Endometrial microvascular endothelial cells (primary cell): Measurements from ENCODE around the gene PDCD4. TPM values are rescaled to one million over a fixed set of nuclear protein-coding genes. Genes with fewer than 3 reads are reported as not detected.
"Not testable (repeated sequence)": the region's sequence is repeated elsewhere in the genome, so short reads cannot be mapped to it uniquely, and the experiment has no call there.

Experiments
- in situ Hi-C: cut with HindIII; loops from 2 replicates; pipeline ENCODE4 v1.10.0; 2017; ENCODE audit warnings: low sequenced_read_pairs, low pct_unique_long_range_greater_than_20kb; ENCODE audit errors: inconsistent ontology term
- total RNA-seq: library from RNA; depleted of rRNA; stranded (reverse); fragments of >200 nt; gene quantifications from one replicate; pipeline ENCODE4 v1.2.3, GENCODE V29; 2015; ENCODE audit errors: inconsistent ontology term

Gene PDCD4
- total RNA-seq, 1 donor from 2014 or later = 18.7 TPM

DNA sequence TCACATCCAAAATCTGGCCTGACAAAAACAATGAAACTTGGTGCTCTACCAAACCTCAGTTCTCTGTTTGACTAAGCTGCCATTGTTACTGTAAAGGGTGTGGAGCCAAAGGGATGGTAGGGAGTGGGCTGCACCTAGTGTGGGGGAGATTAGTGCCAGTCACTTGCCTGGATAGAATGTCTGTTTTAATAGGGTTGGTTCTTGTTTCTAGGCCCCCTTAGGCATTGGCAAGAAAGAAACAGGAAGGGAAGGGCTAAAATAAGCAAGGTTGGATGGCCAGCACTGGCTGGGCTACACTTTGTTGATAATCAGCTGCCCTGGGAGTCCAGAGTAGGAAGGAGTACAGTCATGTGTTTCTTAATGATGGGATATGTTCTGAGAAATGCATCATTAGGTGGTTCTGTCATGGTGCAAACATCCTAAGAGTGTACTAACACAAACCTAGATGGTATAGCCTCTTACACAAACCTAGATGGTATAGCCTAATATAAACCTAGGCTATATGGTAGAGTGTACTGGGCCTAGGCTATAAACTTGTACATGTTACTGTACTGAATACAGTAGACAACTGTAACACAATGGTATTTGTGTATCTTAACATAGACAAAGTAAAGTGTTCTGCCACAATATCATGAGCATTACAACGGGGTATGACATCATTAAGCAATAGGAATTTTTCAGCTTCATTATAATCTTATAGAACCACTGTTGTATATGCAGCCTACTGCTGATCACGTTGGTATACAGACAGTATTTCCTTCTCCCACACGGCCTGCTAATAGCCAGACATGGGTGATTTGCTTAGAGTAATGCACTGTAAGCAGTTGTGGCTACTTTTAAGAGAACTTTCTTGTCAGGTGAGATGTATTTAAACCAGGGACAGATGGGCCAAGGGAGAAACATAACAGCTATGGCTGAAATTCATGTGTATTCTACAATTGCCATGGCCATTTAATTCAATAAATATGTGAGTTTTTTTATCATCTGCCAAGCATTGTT is 31.9 kb downstream of the PDCD4 start:
- in situ Hi-C loops = no loop called here

DNA sequence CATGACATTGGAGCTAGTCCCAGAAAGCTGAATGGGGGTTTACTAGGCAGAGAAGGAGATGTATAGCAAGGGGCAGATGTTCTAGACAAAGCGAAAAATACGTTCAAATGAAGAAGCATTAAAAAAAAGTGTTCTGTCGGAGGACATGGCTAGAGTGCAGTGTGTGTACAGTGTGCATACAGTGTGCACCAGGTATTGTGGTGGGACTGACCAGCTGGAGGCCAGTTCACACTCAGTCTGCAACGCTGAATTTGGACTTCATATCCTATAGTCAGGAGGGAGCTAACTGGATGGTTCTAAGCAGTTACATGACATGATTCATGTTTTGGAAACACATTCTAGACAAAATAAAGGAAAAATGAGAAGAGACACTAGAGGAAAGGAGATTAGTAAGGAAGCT is 38.4 kb downstream of the PDCD4 start:
- in situ Hi-C loops = no loop called here

DNA sequence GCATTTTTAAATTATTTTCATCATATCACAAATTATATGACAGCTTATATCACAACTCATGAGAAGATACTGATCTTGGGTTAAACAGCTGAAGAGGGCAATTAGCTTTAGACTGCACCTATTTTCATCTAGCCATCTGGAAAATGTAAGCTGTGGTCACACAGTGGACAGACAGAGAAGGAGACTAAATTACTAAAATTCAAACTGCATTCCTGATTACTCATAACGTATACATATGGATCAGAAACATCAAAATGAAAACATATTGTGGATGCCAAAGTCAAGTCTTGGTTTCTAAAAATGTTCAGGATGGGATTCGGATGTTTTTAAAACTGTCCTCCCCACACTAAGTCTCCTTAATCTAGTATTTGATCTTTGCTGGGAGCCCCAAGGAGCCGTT is 40.6 kb downstream of the PDCD4 start:
- in situ Hi-C loops = no loop called here

DNA sequence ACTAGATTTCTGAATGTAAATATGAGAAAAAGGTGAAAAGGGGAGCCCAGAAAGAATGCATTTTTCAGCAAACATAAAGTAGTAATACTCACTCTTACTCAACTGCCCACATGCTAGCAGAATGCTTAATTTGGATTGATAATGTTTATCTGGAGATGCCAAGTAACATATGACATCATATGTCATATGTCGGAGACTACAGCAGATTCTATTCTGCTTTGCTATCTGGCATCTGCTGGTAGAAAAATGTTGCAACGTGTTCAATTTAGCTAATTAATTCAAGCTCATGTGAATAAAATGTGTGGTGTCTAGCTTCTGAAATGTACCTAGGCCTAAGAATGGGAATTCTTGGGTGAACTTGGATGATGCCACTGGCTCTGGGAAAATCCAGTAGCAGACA is 42.7 kb downstream of the PDCD4 start:
- in situ Hi-C loops = no loop called here

DNA sequence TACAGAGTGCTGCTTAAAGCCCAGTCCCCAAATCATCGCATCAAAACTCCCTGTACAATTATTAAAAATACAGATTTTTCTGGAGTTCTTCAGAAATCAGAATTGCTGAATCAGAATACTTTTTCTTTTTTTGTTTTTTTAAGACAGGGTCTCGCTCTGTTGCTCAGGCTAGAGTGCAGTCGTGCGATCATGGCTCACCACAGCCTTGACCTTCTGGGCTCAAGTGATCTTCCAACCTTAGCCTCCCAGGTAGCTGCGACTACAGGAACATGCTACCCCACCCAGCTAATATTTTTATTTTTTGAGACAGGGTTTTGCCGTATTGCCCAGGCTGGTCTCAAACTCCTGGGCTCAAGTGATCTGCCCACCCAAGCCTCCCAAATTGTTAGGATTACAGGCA is 43.3 kb downstream of the PDCD4 start:
- in situ Hi-C loops = no loop called here

DNA sequence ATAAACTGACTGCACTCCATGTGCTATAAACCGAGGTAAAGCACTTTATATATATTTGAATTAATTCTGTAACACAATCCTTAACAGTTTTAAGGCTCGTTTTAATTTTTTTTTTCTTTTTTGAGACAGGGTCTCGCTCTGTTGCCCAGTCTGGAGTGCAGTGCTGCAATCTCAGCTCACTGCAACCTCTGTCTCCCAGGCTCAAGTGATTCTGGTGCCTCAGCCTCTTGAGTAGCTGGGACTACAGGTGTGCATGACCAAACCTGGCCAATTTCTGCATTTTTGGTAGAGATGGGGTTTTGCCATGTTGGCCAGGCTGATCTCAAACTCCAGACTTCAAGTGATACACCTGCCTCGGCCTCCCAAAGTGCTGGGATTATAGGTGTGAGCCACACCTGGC is 43.9 kb downstream of the PDCD4 start:
- in situ Hi-C loops = not testable (repeated sequence)

DNA sequence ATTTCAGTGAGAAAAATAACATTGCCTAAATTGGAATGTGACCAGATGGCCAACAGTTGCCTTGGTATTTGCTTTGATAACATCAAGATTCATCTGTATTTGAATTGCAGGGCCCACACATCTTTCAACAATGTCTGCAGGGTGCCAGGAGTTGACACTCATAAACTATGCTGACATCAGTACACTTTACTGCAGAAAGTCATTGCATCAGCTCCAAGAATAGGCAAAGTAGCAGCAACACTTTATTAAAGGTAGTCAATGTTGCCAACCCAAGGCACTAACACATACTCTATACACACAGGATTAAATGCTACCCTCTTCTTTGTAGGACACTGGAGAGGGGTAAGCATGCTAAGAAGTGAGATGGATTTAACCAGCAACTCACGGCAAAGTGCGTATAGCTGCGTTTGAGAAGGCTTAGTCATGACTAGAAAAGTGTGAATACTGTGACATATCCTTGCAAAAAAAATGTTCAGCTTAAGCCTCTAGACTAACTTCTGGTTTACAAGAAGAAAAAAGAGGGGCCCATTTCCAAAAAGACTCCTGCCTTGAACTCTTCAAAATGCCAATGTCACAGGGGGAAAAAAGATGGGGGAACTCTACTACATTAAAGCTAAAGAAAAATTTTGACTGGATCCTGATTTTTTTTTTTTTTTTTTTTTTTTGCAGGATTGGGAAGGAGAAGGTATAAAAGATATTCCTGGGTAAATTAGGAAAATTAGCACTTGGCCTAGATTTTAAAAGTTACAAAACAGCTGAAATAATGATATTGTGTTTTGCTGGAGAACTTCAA is 45.0 kb downstream of the PDCD4 start:
- in situ Hi-C loops = no loop called here

DNA sequence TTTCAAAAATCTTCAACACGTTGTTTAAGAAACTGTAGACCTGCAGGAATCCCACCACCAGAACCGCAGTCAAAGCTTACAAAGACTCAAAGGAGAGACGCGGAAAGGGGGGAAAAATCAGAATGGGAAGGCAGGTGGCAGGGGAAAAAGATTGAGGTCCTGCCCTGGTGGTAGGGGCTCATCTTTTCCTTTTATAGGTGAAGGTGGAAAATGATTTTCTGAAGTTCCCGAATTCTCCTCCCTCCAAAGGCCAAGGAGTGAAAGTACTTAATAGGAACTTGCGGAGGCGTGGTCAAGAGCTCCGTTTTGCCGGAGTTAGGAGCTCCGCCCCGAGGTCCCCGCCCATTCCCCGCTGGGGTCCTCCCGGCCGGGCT is 46.5 kb downstream of the PDCD4 start:
- in situ Hi-C loops = no loop called here

DNA sequence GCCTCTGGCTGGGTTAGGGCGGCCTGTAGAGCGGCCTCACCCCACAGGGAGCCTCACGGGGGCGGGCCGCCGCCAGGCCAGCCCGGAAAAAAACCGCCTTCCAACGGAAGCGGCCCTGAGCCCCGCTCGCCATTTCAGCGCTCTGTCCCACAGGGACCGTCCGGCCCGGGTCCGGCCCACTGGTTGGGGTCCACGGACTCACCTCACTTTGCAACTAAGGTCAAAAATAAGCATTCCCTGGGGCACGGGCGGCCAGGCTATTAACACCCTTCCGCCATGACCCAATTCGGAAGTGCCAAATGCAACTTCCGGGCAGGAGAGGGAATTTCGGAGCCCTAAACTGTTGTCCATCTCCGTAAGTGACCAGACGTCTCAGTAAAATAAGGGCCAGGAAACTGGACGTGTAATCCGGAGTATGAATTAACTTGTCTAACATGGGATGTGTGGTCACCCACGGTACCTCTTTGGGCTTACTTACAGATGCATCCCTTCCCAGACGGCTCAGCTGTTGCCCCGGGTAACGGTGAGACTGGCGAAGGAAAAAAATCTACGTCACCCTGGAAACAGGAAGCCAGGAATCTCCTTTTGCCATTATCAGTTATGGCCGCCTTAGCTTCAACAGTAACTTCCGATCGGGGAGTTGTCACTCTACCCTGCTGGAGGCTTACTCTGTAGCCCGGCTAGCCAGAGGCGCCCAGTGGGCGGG is 47.1 kb downstream of the PDCD4 start, which contains the start of gene BBIP1:
Gene BBIP1, minus strand, starts transcription at position 538 of the 706 bp plus-strand sequence. CDS start 1,023 bp downstream, outside the sequence.
- in situ Hi-C loops = no loop called here

DNA sequence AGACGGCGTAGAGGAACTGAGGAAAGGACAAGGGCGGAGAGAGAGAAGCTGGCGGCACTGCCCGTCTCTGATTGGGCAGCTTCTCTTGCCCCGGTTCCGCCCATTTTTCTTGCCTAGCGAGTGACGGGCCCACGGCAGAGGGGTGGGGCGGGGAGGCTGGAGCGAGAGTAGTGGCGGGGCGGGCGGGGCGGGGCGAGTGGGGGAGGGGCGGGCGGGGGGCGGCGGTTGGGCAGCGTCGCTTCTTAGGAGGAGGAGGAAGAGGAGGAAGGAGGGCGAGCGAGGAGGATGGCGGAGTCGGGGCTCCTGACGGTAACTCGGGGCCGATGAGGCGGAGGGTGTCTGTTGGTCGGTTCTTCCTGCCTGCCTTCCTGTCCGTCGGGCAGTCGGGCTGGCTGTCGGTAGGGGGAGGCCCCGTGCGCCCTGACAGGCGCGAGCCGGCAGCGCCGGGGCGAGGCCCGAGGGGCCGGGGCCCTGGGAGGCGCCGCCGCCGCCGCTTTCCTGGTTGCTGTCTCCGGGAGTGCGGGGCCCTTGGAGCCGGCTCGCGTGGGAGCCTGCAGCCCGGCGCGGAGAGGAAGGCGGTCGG is 47.7 kb downstream of the PDCD4 start, which contains the start of gene SHOC2:
Gene SHOC2, plus strand, starts transcription at position 256 of the 583 bp plus-strand sequence. CDS start 44,755 bp downstream, outside the sequence.
- in situ Hi-C loops = no loop called here

DNA sequence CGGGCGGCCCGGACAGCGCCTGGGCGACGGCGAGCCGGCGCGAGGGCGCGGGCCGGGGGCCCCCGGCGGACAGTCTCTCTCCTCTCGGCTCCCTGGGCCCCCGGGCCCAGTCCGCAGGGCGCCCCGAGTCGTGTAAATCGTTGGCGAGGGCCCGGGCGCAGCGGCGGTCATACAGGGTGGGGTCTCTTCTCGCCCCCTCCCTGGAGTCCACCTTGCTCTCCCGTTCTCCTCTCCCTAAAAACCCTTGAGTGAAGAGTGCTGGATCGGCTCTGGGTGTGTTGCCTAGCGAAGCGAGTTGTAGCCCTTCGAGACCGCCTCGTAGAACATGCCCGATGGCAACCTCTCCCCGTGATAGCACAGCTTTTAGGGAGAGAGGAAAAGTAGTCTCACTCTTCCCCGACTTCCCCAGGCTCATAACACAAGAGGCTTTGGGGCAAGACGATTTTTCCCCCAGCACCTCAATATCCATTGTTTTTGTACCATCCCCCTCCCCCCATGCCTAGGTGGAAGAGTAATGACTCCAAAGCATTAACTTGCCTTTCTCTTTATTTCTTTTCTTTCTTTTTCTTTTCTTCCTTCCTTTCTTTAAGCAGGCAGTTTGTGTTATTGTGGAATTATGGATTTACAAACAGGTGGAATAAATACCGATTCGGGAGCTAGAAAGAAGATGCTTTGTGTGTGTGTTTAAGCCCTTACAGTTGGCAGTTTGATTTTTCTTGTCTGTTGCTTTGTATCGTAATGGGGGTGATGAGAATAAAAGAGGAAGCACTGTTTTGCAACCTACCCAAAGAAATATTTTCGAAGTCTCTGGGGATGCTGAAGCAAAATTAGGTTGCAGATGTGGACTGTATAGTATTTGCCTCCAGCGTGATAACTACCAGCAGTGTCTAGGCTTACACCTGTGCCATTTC is 48.5 kb downstream of the PDCD4 start:
- in situ Hi-C loops = no loop called here

DNA sequence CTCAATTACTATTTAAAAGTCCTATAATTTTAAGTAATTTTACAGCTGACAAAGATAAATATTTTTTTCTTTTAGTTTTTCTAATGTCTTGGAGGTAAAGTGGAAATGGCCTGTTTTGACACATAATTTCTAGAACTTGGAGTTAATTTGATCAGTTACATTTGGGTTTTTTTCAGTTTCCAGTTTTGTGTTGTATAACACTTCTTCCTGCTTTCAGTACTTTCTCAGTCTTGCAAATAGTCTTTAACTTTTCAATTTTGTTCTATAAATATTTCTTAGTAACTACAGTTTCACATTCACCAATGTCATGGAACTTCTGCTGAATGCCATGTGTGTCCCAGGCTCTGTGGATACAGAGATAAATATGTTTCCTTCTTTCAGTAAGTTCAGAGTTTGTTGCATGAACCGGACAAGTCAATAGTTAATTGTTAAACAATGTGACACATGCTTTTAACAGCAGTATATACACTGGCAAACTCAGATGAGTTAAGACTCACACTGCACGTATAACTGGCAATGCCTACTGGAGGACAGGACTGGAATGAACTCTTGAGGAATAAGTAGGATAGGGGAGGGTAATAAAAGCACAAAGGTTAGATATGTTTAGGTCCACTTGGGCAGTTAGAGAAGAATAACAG is 52.2 kb downstream of the PDCD4 start:
- in situ Hi-C loops = no loop called here

DNA sequence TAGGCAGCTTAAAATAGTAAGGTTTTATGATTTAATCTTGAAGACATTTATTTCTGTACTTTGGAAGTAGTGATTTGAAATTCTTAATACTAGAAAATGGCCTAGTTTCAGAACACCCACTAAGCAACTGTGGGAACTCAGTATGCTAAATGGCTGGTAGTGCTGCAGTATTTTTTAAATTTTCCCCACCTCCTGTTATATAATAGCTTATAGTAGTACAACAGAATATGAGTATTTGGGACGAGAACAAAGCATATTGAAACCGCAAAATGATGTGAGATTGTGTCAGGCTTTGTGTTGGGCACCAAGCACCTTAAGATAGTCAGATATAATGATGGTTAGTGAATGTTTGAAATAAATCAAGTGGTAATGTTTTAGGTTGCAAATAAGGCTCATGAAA is 55.7 kb downstream of the PDCD4 start:
- in situ Hi-C loops = no loop called here

DNA sequence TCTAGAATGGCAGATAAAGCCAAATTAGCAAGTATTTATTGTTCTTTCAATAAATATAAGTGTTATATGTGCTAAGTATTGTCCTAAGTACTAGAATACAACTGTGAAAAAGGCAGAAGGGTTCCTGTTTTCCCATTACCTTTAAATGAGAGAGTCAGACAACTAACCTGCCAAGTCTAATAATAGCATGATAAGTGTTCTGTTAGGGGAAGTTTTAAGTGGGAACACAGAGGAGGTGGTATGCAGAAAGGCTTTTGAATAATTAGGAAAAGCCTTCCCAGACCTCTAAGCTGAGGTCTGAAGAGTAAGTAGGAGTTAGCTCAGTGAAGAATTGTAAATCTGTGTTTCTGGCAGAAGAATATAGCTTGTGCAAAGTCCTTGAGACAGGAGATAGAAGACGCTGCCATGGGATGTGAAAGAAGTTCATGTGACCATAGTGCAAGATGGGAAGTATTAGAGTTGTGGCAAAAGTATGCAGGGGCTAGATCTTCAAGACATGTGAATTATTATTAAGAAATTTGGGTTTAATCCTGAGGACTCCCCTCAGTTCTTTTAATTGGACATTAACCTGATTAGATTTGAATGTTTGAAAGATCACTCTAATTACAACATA is 60.1 kb downstream of the PDCD4 start:
- in situ Hi-C loops = no loop called here

DNA sequence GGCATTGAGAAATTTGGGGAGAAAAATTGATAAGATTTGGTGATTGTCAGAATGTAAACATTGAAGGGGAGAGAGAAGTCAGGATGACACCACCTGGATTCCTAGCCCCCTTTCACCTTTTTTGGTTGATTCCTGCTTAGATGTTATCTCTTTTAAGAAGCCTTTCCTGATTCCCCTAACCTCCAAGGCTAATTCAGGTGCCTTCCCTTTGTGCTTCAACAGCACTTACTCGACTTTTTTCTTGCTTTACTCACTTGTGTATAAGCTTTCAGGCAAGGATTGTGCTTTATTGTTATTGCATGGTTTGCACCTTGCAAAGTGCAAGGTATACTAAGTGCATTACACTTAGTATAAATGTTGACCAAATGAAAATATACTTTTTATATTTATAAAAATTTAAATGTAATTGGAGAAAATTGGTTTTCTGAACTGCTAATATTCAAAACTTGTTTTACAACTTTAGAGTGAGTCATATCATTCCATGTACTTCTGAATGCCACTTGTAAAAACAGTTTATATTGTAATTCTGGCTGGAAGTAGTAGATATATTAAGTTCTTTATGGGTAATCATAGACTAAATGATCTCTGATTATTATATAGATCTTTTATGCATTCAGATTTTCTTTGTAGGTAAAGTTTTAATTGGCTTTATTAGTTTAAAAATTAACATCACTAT is 60.9 kb downstream of the PDCD4 start:
- in situ Hi-C loops = no loop called here

DNA sequence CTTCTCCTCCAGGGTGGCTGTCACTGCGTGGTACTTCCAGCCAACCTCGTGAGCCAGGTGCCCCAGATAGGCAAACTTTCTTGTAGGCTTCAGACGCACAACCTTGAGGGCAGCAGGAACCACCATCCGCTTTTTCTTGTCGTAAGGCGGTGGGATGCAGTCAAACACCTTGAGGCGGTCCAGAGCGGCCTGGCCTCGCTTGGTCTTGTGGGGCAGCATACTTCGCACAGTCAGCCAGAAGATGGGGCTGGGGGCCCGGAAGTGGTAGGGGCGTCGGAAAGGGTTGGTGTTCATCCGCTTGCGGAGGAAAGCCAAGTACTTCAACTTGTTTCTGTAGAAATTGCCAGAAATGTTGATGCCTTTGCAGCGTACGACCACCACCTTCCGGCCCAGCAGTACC is 65.0 kb downstream of the PDCD4 start:
- in situ Hi-C loops = no loop called here
